Measurements from ENCODE around the gene CRLF2. TPM values are rescaled to one million over a fixed set of nuclear protein-coding genes. Genes with fewer than 3 reads are reported as not detected.
"Not testable (repeated sequence)": the region's sequence is repeated elsewhere in the genome, so short reads cannot be mapped to it uniquely, and the experiment has no call there.

Gene CRLF2
- total RNA-seq, 1 donor from 2014 or later = not detected

GRCh38 chrX:1215123-1215823 lies 2.8 kb upstream of the CRLF2 start:
- DNase-seq (ENCODE audit: low read depth) = no peak

DNA sequence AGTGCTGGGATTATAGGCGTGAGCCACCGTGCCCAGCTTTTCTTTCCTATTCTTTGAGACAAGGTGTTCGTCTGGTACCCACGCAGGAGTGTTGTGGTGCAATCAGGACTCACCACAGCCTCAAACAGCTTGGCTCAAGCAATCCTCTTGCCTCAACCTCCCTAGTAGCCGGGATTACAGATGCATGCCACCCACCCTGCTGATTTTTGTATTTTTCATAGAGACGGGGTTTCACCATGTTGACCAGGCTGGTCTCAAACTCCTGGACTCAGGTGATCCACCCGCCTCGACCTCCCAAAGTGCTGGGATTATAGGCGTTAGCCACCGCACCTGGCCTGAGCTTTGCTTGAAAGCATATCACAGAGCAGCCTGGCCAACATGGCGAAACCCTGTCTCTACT lies 1.5 kb upstream of the CRLF2 start:
- no peak for DNase-seq (ENCODE audit: low read depth)

DNA sequence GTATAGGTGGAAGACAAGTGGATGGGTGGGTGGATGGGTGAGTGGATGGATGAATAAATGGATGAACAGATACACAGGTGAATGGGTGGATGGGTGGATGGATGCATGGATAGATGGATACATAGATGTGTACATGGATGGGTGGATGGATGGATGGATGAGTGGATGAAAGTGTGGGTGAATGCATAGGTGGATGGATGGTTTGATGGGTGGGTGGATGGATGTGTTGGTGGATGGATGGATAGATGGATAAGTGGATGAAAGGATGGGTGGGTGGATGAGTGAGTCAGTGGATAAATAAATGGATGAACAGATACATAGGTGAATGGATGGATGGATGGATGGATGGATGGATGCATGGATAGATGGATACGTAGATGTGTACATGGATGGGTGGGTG lies 1.6 kb downstream of the CRLF2 start:
- DNase-seq (ENCODE audit: low read depth) = no peak

- DNase-seq (ENCODE audit: low read depth) = no peak
Measured at GRCh38 chrX:1207496-1208025, 4.9 kb downstream of the CRLF2 start.

- peak; percentile 25 for DNase-seq (ENCODE audit: low read depth)
Measured at GRCh38 chrX:1205681-1206611, 6.5 kb downstream of the CRLF2 start.

GRCh38 chrX:1202251-1202650 lies 10.2 kb downstream of the CRLF2 start:
- no peak for DNase-seq (ENCODE audit: low read depth)

GRCh38 chrX:1196436-1196835 lies 16.0 kb downstream of the CRLF2 start:
- DNase-seq (ENCODE audit: low read depth) = no peak

DNA sequence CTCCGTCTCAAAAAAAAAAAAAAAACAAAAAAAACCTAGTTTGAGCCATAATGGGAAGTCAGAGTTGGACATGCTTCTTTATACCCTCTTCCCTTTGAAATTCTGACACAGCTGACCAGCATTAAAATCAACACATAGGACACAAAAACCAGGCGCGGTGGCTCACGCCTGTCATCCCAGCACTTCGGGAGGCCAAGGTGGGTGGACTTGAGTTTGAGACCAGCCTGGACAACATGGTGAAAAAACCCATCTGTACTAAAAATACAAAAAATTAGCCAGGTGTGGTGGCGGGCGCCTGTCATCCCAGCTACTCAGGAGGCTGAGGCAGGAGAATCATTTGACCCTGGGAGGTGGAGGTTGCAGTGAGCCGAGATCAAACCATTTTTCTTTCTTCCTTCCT lies 20.3 kb downstream of the CRLF2 start:
- DNase-seq (ENCODE audit: low read depth) = not testable (repeated sequence)

- DNase-seq (ENCODE audit: low read depth) = no peak
Measured at GRCh38 chrX:1190596-1191145, 21.8 kb downstream of the CRLF2 start.

GRCh38 chrX:1185561-1185960 lies 26.9 kb downstream of the CRLF2 start:
- DNase-seq (ENCODE audit: low read depth) = no peak

DNA sequence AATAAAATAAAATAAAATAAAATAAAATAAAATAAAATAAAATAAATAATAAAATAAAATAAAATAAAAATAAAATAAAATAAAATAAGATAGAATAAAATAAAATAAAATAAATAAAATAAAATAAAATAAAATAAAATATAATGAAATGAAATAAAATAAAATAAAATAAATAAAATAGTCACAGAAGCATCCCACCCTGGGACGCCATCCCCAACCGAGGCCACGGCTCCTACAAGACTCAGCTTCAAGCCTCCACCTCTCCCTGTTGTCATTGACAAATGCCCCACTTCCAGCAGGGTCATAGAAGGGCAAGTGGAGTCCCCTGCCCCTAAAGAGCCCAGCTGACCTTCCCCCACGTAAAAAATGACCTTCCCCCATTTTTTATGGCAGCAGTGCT lies 30.2 kb downstream of the CRLF2 start:
- DNase-seq (ENCODE audit: low read depth) = no peak

GRCh38 chrX:1181661-1182060 lies 30.8 kb downstream of the CRLF2 start:
- DNase-seq (ENCODE audit: low read depth) = not testable (repeated sequence)

- no peak for DNase-seq (ENCODE audit: low read depth)
Measured at GRCh38 chrX:1181170-1181569, 31.3 kb downstream of the CRLF2 start.

DNA sequence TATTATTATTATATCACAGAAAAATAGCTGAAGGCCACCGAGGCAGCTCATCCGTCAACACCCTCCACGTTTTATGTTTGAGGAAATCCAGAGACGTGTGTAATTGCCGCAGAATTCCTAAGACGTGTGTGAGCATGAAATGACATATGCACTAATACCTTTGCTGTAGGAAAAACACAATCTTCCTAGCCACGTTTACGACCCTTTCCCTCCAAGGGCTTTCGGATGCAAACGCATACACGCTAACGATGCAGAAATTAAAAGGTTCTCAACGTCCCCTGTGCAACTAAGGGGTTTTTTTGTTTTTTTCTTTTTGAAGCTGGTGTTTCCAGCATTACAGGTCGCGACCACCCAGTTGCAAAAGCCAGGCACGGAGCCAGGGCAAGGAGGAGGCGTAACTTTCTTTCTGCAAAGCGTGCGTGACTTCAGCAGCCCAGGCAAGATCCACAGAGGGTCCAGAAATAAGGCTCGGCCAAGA lies 33.8 kb downstream of the CRLF2 start:
- no peak for DNase-seq (ENCODE audit: low read depth)

GRCh38 chrX:1176531-1177320 lies 35.7 kb downstream of the CRLF2 start:
- DNase-seq (ENCODE audit: low read depth) = not testable (repeated sequence)

DNA sequence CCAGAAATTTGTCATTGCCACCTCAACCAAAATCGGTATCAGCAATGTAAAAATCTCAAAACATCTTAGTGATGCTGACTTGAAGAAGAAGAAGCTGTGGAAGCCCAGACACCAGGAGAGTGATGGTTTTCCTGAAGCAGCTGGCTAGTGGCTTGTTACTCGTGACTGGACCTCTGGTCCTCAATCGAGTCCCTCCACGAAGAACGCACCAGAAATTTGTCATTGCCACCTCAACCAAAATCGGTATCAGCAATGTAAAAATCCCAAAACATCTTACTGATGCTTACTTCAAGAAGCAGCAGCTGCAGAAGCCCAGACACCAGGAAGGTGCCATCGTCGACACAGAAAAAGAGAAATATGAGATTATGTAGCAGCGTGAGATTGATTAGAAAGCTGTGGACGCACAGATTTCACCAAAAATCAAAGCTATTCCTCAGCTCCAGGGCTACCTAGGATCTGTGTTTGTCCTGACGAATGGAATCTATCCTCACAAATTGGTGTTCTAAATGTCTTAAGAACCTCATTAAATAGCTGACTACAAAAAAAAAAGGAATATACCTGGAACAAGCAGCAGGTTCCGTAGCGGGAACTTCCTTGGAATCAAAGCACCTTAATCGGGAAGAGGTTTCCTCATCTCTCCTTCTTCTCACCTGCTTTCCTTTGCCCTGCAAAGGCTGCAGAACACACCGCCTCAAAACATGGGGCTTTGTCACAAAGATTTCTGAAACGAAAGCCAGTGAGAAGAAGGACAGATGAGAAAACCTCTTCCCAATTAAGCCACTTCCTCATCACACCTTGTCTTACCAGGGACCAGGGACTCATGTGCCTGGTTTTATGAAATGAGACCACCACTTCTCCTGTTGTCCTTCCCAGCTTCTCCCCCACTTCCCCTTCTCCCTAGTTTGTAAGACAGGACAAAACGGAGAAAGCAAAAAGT lies 37.6 kb downstream of the CRLF2 start:
- not testable (repeated sequence) for DNase-seq (ENCODE audit: low read depth)

- DNase-seq (ENCODE audit: low read depth) = not testable (repeated sequence)
Measured at GRCh38 chrX:1173435-1173834, 39.0 kb downstream of the CRLF2 start.

- no peak for DNase-seq (ENCODE audit: low read depth)
Measured at GRCh38 chrX:1172496-1172895, 40.0 kb downstream of the CRLF2 start.

- not testable (repeated sequence) for DNase-seq (ENCODE audit: low read depth)
Measured at GRCh38 chrX:1171915-1172314, 40.5 kb downstream of the CRLF2 start.

DNA sequence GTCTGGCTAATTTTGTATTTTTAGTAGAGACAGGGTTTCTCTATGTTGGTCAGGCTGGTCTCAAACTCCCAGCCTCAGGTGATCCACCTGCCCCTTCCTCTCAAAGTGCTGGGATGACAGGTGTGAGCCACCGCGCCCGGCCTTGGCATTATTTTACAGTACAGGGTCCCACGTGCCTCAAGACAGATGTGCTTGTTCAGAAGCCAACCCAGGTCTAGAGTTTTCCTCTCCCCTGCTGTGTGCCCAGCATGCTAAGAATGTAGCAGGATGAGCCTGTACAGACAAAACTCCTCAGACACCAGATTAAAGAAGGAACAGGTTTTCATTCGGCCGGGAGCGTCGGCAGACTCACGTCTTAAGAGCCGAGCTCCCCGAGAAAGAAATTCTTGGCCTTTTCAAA lies 42.2 kb downstream of the CRLF2 start:
- DNase-seq (ENCODE audit: low read depth) = no peak
